ENCODE measurements around the gene MAP4K2. TPM values are rescaled to one million over a fixed set of nuclear protein-coding genes. Genes with fewer than 3 reads are reported as not detected.

The MAP4K2 gene
- total and polyA plus RNA-seq, 9 of the 15 experiments (the other 6 are each of a cell fraction or from before 2014, with no cell fraction given), result 0.13 to 14.5 (median 7.3) TPM

- Histone ChIP-seq H3K9ac (ENCODE audit: insufficient read depth in 1 of 2, low read depth in 2 of 2, low read length in 2 of 2) (no peak overlapping the region; a peak in 1 of 4 replicates), H3K9me3 (replicated peaks; ENCODE audit: control insufficient read depth, insufficient read depth, low read depth, low read length) (no peaks in the 10 kb centered on the region), H3K27me3 (ENCODE audit: control insufficient read depth in 2 of 2, insufficient read depth in 2 of 2, low read length in 2 of 2) (no peaks in the 10 kb centered on the region), H3K4me1 (replicated peaks in 1 of 2; ENCODE audit: control insufficient read depth in 2 of 2, insufficient read depth in 2 of 2, low read length in 2 of 2) (peaks cover 0 to 41% of the 10 kb centered on the region in 2 experiments; a peak in 3 of 5 replicates), H3K4me2 (ENCODE audit: insufficient read depth, low read length) (no peak overlapping the region), H3K4me3 (no peak overlapping the region), H2AFZ (ENCODE audit: low read depth, low read length) (no peak overlapping the region), H3K79me2 (ENCODE audit: control insufficient read depth, insufficient read depth, low read length) (no peaks in the 10 kb centered on the region), H3K36me3 (ENCODE audit: control insufficient read depth, insufficient read depth, low read length) (no peaks in the 10 kb centered on the region), H4K20me1 (replicated peaks; ENCODE audit: control insufficient read depth, insufficient read depth, low read length) (no peaks in the 10 kb centered on the region), H3K9me1 (ENCODE audit: control insufficient read depth, insufficient read depth, low read length) (no peaks in the 10 kb centered on the region), H3K27ac (ENCODE audit: extremely low read depth, low read depth, low read length) (no peak overlapping the region)
- ATAC-seq (no peak), FAIRE-seq (no peak), DNase-seq (ENCODE audit: extremely low read depth in 1 of 4, low spot score in 3 of 4) (no peak)
- ChIA-PET POLR2A (interaction anchor here (0.6 to 2.0 kb wide), 5 partner anchors 9 to 28 kb away, joined by 3 to 6 read pairs (median 3); partner anchors contain the start of genes MAP4K2 and SF1), CTCF (ENCODE audit: low intra/inter-chr PET ratio) (no interaction called here)
- WGBS (ENCODE audit: insufficient coverage, low coverage, missing lambda C conversion rate), result 81% methylated on average over 10 of the region's 10 CpGs
- intact Hi-C loops (cut with micrococcal nuclease), result no loop called here
- BruUV-seq (replicated peaks), result no TSS peak
- TF ChIP-seq ZNF121 (CRISPR knock-in tag; conservative IDR thresholded peaks at IDR 0.05), result no peak
- TF ChIP-seq, protein P1, sequence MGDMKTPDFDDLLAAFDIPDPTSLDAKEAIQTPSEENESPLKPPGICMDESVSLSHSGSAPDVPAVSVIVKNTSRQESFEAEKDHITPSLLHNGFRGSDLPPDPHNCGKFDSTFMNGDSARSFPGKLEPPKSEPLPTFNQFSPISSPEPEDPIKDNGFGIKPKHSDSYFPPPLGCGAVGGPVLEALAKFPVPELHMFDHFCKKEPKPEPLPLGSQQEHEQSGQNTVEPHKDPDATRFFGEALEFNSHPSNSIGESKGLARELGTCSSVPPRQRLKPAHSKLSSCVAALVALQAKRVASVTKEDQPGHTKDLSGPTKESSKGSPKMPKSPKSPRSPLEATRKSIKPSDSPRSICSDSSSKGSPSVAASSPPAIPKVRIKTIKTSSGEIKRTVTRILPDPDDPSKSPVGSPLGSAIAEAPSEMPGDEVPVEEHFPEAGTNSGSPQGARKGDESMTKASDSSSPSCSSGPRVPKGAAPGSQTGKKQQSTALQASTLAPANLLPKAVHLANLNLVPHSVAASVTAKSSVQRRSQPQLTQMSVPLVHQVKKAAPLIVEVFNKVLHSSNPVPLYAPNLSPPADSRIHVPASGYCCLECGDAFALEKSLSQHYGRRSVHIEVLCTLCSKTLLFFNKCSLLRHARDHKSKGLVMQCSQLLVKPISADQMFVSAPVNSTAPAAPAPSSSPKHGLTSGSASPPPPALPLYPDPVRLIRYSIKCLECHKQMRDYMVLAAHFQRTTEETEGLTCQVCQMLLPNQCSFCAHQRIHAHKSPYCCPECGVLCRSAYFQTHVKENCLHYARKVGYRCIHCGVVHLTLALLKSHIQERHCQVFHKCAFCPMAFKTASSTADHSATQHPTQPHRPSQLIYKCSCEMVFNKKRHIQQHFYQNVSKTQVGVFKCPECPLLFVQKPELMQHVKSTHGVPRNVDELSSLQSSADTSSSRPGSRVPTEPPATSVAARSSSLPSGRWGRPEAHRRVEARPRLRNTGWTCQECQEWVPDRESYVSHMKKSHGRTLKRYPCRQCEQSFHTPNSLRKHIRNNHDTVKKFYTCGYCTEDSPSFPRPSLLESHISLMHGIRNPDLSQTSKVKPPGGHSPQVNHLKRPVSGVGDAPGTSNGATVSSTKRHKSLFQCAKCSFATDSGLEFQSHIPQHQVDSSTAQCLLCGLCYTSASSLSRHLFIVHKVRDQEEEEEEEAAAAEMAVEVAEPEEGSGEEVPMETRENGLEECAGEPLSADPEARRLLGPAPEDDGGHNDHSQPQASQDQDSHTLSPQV (IDR thresholded peaks at IDR 0.05), result no peak
- in situ Hi-C loops (cut with MboI), result no loop called here
These were observed 8.5 kb downstream of the MAP4K2 start for GRCh38 chr11:64794526-64794925.

Data from K562 (cell line).